H1 (cell line): ENCODE results near the gene LHFPL3. TPM values are rescaled to one million over a fixed set of nuclear protein-coding genes. Genes with fewer than 3 reads are reported as not detected.
"Not testable (repeated sequence)": the region's sequence is repeated elsewhere in the genome, so short reads cannot be mapped to it uniquely, and the experiment has no call there.

Experiments used
- CTCF ChIA-PET: fragments of 300-600 bp; sonication (Branson Sonifier 250); formaldehyde crosslinking; loops from one replicate; lab custom pipeline; 2021; ENCODE audit not compliant: partially characterized antibody; lab: Charles Lee
- POLR2A ChIA-PET: fragments of 300-600 bp; sonication (Branson Sonifier 250); formaldehyde crosslinking; loops from one replicate; lab custom pipeline; 2021; ENCODE audit warnings: inconsistent platforms; ENCODE audit not compliant: partially characterized antibody; lab: Charles Lee
- DNase-seq, 2 experiments: peaks; one replicate each; pipeline versions ENCODE4 v3.0.0 to v3.0.0-alpha.2; 2010 to 2022; ENCODE audit warnings: low spot score in 2 of 2, low read depth in 1 of 2, mixed read lengths in 1 of 2
- FAIRE-seq: peaks from 2 replicates; lab custom pipeline; 2011; peaks lifted over from hg19 to GRCh38; lab: Jason Lieb, UNC
- H2AFZ ChIP-seq: 2 replicates; pipeline ENCODE4 v1.8.1; 2012; ENCODE audit warnings: low read length, inconsistent platforms
- H2AK5ac ChIP-seq: 2 replicates; pipeline ENCODE4 v1.6.1; 2013; ENCODE audit warnings: low read depth, low read length
- H2BK120ac ChIP-seq: replicated peaks from 2 replicates; pipeline ENCODE3; 2013; ENCODE audit warnings: low read depth, low read length, inconsistent platforms
- H2BK12ac ChIP-seq: 2 replicates; pipeline ENCODE4 v1.6.1; 2013; ENCODE audit warnings: low read depth, low read length
- H2BK15ac ChIP-seq: 2 replicates; pipeline ENCODE4 v1.6.1; 2013; ENCODE audit warnings: low read length
- H2BK20ac ChIP-seq: 2 replicates; pipeline ENCODE4 v1.6.1; 2013; ENCODE audit warnings: low read length
- H2BK5ac ChIP-seq: 2 replicates; pipeline ENCODE4 v1.6.1; 2013; ENCODE audit warnings: low read depth, low read length
- H3K14ac ChIP-seq: 2 replicates; pipeline ENCODE4 v1.6.1; 2013; ENCODE audit warnings: inconsistent platforms; ENCODE audit not compliant: insufficient read length
- H3K18ac ChIP-seq: 2 replicates; pipeline ENCODE4 v1.6.1; 2013; ENCODE audit warnings: low read length; ENCODE audit errors: extremely low read depth
- H3K23ac ChIP-seq: 2 replicates; pipeline ENCODE4 v1.6.1; 2013; ENCODE audit warnings: inconsistent platforms; ENCODE audit not compliant: insufficient read length
- H3K23me2 ChIP-seq: 2 replicates; pipeline ENCODE4 v1.6.1; 2013; ENCODE audit warnings: low read depth, low read length
- H3K27ac ChIP-seq: 2 replicates; pipeline ENCODE4 v1.6.1; 2011; ENCODE audit warnings: low read depth, low read length, inconsistent platforms
- H3K27me3 ChIP-seq, 4 experiments: replicated peaks in 1 of 4; 1 replicate in 1 of 4; 2 replicates in 3 of 4; pipeline versions ENCODE4 v1.6.1 to v1.8.1; 2011 to 2013; ENCODE audit warnings: low read length in 3 of 4, mild to moderate bottlenecking in 3 of 4, inconsistent platforms in 2 of 4, mixed read lengths in 2 of 4, moderate library complexity in 1 of 4; ENCODE audit not compliant: control insufficient read depth in 3 of 4, insufficient read depth in 3 of 4; ENCODE audit errors: extremely low read depth in 1 of 4
- H3K36me3 ChIP-seq, 4 experiments: 2 replicates each; pipeline versions ENCODE4 v1.6.1 to v1.8.1; 2011 to 2013; ENCODE audit warnings: mild to moderate bottlenecking in 4 of 4, low read length in 3 of 4, moderate library complexity in 2 of 4, control low read depth in 1 of 4, inconsistent platforms in 1 of 4; ENCODE audit not compliant: insufficient read depth in 4 of 4, control insufficient read depth in 2 of 4
- H3K4ac ChIP-seq: replicated peaks from 2 replicates; pipeline ENCODE3; 2013; ENCODE audit warnings: low read length, low read depth, mixed read lengths, inconsistent platforms; ENCODE audit not compliant: insufficient read length
- H3K4me1 ChIP-seq, 4 experiments: replicated peaks in 1 of 4; 1 replicate in 1 of 4; 2 replicates in 3 of 4; pipeline versions ENCODE4 v1.6.1 to v1.8.1; 2011 to 2013; ENCODE audit warnings: low read length in 3 of 4, inconsistent platforms in 2 of 4, mixed read lengths in 1 of 4; ENCODE audit not compliant: insufficient read depth in 4 of 4, control insufficient read depth in 3 of 4
- H3K4me2 ChIP-seq, 2 experiments: 2 replicates each; pipeline versions ENCODE4 v1.6.1 to v1.8.1; 2011 to 2013; ENCODE audit warnings: low read depth in 2 of 2, low read length in 2 of 2, control low read depth in 1 of 2, inconsistent platforms in 1 of 2, mild to moderate bottlenecking in 1 of 2; ENCODE audit not compliant: insufficient read depth in 1 of 2
- H3K4me3 ChIP-seq, 4 experiments: fragments of 200-600, 300-600 bp in 1 of 4; sonication (generic), shearing (Covaris generic), sonication (Bioruptor Twin) in 1 of 4; 2 replicates each; pipeline versions ENCODE4 v1.5.1 to v1.8.1; 2011 to 2016; ENCODE audit warnings: low read length in 4 of 4, low read depth in 3 of 4, control low read depth in 2 of 4, inconsistent platforms in 2 of 4, mild to moderate bottlenecking in 2 of 4, mixed read lengths in 1 of 4, moderate library complexity in 1 of 4; ENCODE audit not compliant: insufficient read depth in 2 of 4; ENCODE audit errors: extremely low read depth in 1 of 4
- H3K56ac ChIP-seq: replicated peaks from 2 replicates; pipeline ENCODE3; 2013; ENCODE audit warnings: low read depth, mild to moderate bottlenecking, mixed read lengths, low read length, inconsistent platforms; ENCODE audit not compliant: insufficient read length
- H3K79me1 ChIP-seq: 2 replicates; pipeline ENCODE4 v1.6.1; 2013; ENCODE audit warnings: low read depth, low read length, control low read depth
- H3K79me2 ChIP-seq, 2 experiments: 2 replicates each; pipeline versions ENCODE4 v1.6.1 to v1.8.1; 2012 to 2013; ENCODE audit warnings: low read length in 2 of 2, mild to moderate bottlenecking in 2 of 2, inconsistent platforms in 1 of 2; ENCODE audit not compliant: insufficient read depth in 2 of 2, control insufficient read depth in 1 of 2
- H3K9ac ChIP-seq, 4 experiments: replicated peaks in 1 of 4; 1 replicate in 1 of 4; 2 replicates in 3 of 4; pipeline versions ENCODE4 v1.6.1 to v1.8.1; 2011 to 2013; ENCODE audit warnings: low read depth in 3 of 4, low read length in 3 of 4, control low read depth in 2 of 4, mild to moderate bottlenecking in 2 of 4, moderate library complexity in 2 of 4, inconsistent platforms in 1 of 4; ENCODE audit errors: extremely low read depth in 1 of 4
- H3K9me3 ChIP-seq, 2 experiments: 2 replicates each; pipeline versions ENCODE4 v1.6.1 to v1.8.1; 2012 to 2013; ENCODE audit warnings: mild to moderate bottlenecking in 2 of 2, moderate library complexity in 2 of 2, control low read depth in 1 of 2, inconsistent platforms in 1 of 2, low read depth in 1 of 2, low read length in 1 of 2, mixed read lengths in 1 of 2; ENCODE audit not compliant: insufficient read depth in 2 of 2
- H4K20me1 ChIP-seq, 2 experiments: replicated peaks in 1 of 2; 2 replicates each; pipeline versions ENCODE3 to v1.8.1; 2011 to 2013; ENCODE audit warnings: inconsistent platforms in 2 of 2, low read length in 2 of 2, mild to moderate bottlenecking in 1 of 2; ENCODE audit not compliant: insufficient read depth in 2 of 2, control insufficient read depth in 1 of 2
- H4K5ac ChIP-seq: 2 replicates; pipeline ENCODE4 v1.6.1; 2013; ENCODE audit warnings: low read length, low read depth, mixed read lengths, inconsistent platforms; ENCODE audit not compliant: insufficient read length
- H4K8ac ChIP-seq: 2 replicates; pipeline ENCODE4 v1.8.0; 2013; ENCODE audit warnings: mild to moderate bottlenecking, moderate library complexity, low read length, inconsistent platforms; ENCODE audit not compliant: insufficient read depth; ENCODE audit errors: extremely low read depth
- H4K91ac ChIP-seq: replicated peaks from 2 replicates; pipeline ENCODE3; 2013; ENCODE audit warnings: low read length, mixed read lengths, inconsistent platforms; ENCODE audit not compliant: insufficient read length
- WGBS, 2 experiments: shearing (Covaris generic) in 1 of 2; methylation state at CpG; one replicate each; pipeline versions ENCODE4 v1.1.6 to v1.1.7; 2013 to 2015; ENCODE audit warnings: low lambda C conversion rate in 2 of 2, mixed read lengths in 2 of 2, inconsistent platforms in 1 of 2, low coverage in 1 of 2, missing lambda C conversion rate in 1 of 2; ENCODE audit not compliant: insufficient replicate concordance in 2 of 2, insufficient coverage in 1 of 2, insufficient read length in 1 of 2; ENCODE audit errors: extremely low coverage in 1 of 2, missing lambda C conversion rate in 1 of 2; 5-methylcytosine and 5-hydroxymethylcytosine counted together
- polyA plus RNA-seq, 7 experiments: library from polyadenylated mRNA; depleted of rRNA in 3 of 7; stranded (reverse) in 5 of 7; unstranded in 2 of 7; fragments of >200 nt in 5 of 7; fragments of 200-250 nt in 2 of 7; gene quantifications; 1 replicate in 5 of 7; 2 replicates in 1 of 7; 4 replicates in 1 of 7; pipeline versions ENCODE4 v1.2.1 to v1.2.3, GENCODE V29; 2011 to 2013; ENCODE audit warnings: missing spikeins in 2 of 7, mixed read lengths in 2 of 7
- total RNA-seq: library from RNA; stranded (reverse); fragmentation: NEBNext Ultra II Directional; extraction: Animal tissue kit (Norgen Biotek cat#: 25700); gene quantifications from 2 replicates; pipeline ENCODE4 v1.2.1, GENCODE V29; 2021

Gene LHFPL3
- total and polyA plus RNA-seq, 2 of the 8 experiments (the other 6 are each of a cell fraction or from before 2014, with no cell fraction given): 0.24 to 0.50 TPM

- H2AFZ ChIP-seq, H3K27me3 ChIP-seq, CTCF ChIA-PET, H2BK12ac ChIP-seq, DNase-seq, POLR2A ChIA-PET, H2BK120ac ChIP-seq, H4K20me1 ChIP-seq, H3K4ac ChIP-seq, H3K14ac ChIP-seq, H3K56ac ChIP-seq, H2BK15ac ChIP-seq, H3K36me3 ChIP-seq, H4K8ac ChIP-seq, H4K5ac ChIP-seq, H2BK5ac ChIP-seq, H3K4me3 ChIP-seq, H2AK5ac ChIP-seq, H3K18ac ChIP-seq, H3K79me1 ChIP-seq, H3K27ac ChIP-seq, H4K91ac ChIP-seq, FAIRE-seq, H3K23ac ChIP-seq, H3K4me2 ChIP-seq, H2BK20ac ChIP-seq, H3K4me1 ChIP-seq, H3K23me2 ChIP-seq, H3K9ac ChIP-seq, H3K79me2 ChIP-seq: not testable (repeated sequence)
- 92% methylated on average over 4 of the region's 7 CpGs; no CpG with 5 or more reads in 1 of the 2 experiments for WGBS, 2 experiments
- peaks cover 15 to 18% of the 10 kb centered on the region in 2 experiments; a peak in 3 of 4 replicates for H3K9me3 ChIP-seq
Observed at GRCh38 chr7:104595591-104595990, 267.2 kb downstream of the LHFPL3 start.
